ENCODE data around the gene RAD18.

Gene RAD18

DNA sequence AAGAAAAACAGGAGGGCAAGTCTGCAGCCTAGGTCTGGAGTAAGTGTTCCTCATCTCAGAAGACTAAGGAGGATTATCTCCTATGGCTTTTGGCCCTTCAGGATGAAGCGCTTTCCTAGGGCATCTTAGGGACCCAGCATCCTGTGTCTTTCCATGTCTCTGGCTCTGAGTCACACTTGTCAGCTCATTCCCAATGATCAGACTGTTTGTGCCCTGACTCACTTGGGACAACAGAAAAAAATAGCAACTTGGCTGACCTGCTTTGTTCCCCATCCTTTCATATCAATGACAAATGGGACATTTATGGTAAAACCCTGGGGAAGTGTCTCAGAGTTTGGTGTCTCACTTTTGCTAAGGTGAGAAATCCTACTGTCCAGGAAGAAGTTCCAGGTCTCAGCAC, 117.6 kb downstream of the RAD18 start:
- H3K4me3 ChIP-seq (ENCODE audit: insufficient read depth, low read length, poor library complexity, severe bottlenecking) = no peak overlapping the region
- no peak for TF ChIP-seq EZH2phosphoT487 (conservative IDR thresholded peaks at IDR 0.05; ENCODE audit: low read length)
- TF ChIP-seq, protein P1, sequence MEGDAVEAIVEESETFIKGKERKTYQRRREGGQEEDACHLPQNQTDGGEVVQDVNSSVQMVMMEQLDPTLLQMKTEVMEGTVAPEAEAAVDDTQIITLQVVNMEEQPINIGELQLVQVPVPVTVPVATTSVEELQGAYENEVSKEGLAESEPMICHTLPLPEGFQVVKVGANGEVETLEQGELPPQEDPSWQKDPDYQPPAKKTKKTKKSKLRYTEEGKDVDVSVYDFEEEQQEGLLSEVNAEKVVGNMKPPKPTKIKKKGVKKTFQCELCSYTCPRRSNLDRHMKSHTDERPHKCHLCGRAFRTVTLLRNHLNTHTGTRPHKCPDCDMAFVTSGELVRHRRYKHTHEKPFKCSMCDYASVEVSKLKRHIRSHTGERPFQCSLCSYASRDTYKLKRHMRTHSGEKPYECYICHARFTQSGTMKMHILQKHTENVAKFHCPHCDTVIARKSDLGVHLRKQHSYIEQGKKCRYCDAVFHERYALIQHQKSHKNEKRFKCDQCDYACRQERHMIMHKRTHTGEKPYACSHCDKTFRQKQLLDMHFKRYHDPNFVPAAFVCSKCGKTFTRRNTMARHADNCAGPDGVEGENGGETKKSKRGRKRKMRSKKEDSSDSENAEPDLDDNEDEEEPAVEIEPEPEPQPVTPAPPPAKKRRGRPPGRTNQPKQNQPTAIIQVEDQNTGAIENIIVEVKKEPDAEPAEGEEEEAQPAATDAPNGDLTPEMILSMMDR (IDR thresholded peaks at IDR 0.05; ENCODE audit: insufficient read depth, low read length, poor library complexity, severe bottlenecking) = no peak
- no peaks in the 10 kb centered on the region for H3K36me3 ChIP-seq (ENCODE audit: low read length)
- H3K4me2 ChIP-seq (ENCODE audit: low read depth, low read length, poor library complexity, severe bottlenecking) = no peak overlapping the region
- H3K79me2 ChIP-seq (ENCODE audit: insufficient read depth, low read length) = no peaks in the 10 kb centered on the region
- H2AFZ ChIP-seq (ENCODE audit: low read depth, low read length, severe bottlenecking) = no peak overlapping the region
- no peaks in the 10 kb centered on the region for H3K9me2 ChIP-seq (replicated peaks; ENCODE audit: insufficient read depth, low read length)
- H3K9ac ChIP-seq (ENCODE audit: low read length) = no peak overlapping the region
- H4K20me1 ChIP-seq (ENCODE audit: low read depth, low read length) = no peaks in the 10 kb centered on the region
- H3K27ac ChIP-seq (ENCODE audit: low read depth, low read length) = no peak overlapping the region
- H3K9me3 ChIP-seq (ENCODE audit: insufficient read depth, low read length) = no peaks in the 10 kb centered on the region
- H3F3A ChIP-seq (ENCODE audit: insufficient read depth) = no peaks in the 10 kb centered on the region
- H3K27me3 ChIP-seq (ENCODE audit: low read length) = no peaks in the 10 kb centered on the region

DNA sequence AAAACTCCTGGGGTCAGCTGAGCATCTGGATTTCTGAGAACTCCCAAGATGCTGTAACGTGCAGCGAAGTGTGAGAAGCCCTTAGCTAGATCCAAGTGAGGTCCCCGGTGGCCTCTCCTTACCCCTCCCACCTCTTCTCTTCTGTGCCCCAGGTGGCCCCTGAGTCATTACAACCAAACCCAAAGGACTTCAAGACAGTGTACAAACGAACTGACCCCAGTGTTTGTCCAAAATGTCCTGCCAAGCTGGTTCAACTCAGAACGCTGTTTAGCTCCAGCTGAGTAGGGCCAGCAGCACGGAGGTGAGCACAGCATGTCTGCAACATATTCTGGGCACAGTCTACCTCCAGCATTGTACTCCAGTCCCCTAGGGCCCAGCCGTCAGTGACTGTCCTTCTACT, 119.9 kb downstream of the RAD18 start:
- no peaks in the 10 kb centered on the region for H3K27me3 ChIP-seq (ENCODE audit: low read length)
- H3F3A ChIP-seq (ENCODE audit: insufficient read depth) = no peaks in the 10 kb centered on the region
- no peaks in the 10 kb centered on the region for H3K9me2 ChIP-seq (replicated peaks; ENCODE audit: insufficient read depth, low read length)
- no peak overlapping the region for H3K4me3 ChIP-seq (ENCODE audit: insufficient read depth, low read length, poor library complexity, severe bottlenecking)
- H3K4me2 ChIP-seq (ENCODE audit: low read depth, low read length, poor library complexity, severe bottlenecking) = no peak overlapping the region
- no peaks in the 10 kb centered on the region for H3K36me3 ChIP-seq (ENCODE audit: low read length)
- H2AFZ ChIP-seq (ENCODE audit: low read depth, low read length, severe bottlenecking) = no peak overlapping the region
- no peaks in the 10 kb centered on the region for H4K20me1 ChIP-seq (ENCODE audit: low read depth, low read length)
- no peak overlapping the region for H3K9ac ChIP-seq (ENCODE audit: low read length)
- no peaks in the 10 kb centered on the region for H3K9me3 ChIP-seq (ENCODE audit: insufficient read depth, low read length)
- no peaks in the 10 kb centered on the region for H3K79me2 ChIP-seq (ENCODE audit: insufficient read depth, low read length)
- TF ChIP-seq EZH2phosphoT487 (conservative IDR thresholded peaks at IDR 0.05; ENCODE audit: low read length) = no peak
- TF ChIP-seq, protein P1 (IDR thresholded peaks at IDR 0.05; ENCODE audit: insufficient read depth, low read length, poor library complexity, severe bottlenecking) = no peak
- H3K27ac ChIP-seq (ENCODE audit: low read depth, low read length) = no peak overlapping the region

DNA sequence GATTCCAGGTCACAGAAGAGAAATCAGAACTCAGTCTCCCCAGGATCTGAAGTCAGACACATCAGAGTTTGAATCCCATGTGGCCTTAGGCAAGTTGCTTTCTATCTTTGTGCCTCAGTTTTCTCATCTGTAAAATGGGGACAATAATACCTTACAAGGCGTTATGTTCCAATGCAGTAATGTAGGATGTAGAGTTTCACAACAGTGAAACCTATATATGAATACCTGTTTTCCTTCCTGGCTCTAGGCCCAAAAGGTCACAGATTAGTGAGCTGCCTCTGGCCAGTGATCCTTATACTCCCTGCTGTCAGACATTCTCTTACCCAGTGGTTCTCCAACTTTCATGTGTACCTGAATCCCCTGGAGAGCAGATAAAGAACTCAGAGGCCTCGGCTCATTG, 121.0 kb downstream of the RAD18 start:
- no peaks in the 10 kb centered on the region for H3K79me2 ChIP-seq (ENCODE audit: insufficient read depth, low read length)
- no peaks in the 10 kb centered on the region for H3K27me3 ChIP-seq (ENCODE audit: low read length)
- no peaks in the 10 kb centered on the region for H3K9me3 ChIP-seq (ENCODE audit: insufficient read depth, low read length)
- H3F3A ChIP-seq (ENCODE audit: insufficient read depth) = no peaks in the 10 kb centered on the region
- H2AFZ ChIP-seq (ENCODE audit: low read depth, low read length, severe bottlenecking) = no peak overlapping the region
- no peak for TF ChIP-seq EZH2phosphoT487 (conservative IDR thresholded peaks at IDR 0.05; ENCODE audit: low read length)
- TF ChIP-seq, protein P1 (IDR thresholded peaks at IDR 0.05; ENCODE audit: insufficient read depth, low read length, poor library complexity, severe bottlenecking) = no peak
- no peaks in the 10 kb centered on the region for H4K20me1 ChIP-seq (ENCODE audit: low read depth, low read length)
- H3K36me3 ChIP-seq (ENCODE audit: low read length) = no peaks in the 10 kb centered on the region
- H3K4me2 ChIP-seq (ENCODE audit: low read depth, low read length, poor library complexity, severe bottlenecking) = no peak overlapping the region
- H3K27ac ChIP-seq (ENCODE audit: low read depth, low read length) = no peak overlapping the region
- H3K9me2 ChIP-seq (replicated peaks; ENCODE audit: insufficient read depth, low read length) = no peaks in the 10 kb centered on the region
- H3K4me3 ChIP-seq (ENCODE audit: insufficient read depth, low read length, poor library complexity, severe bottlenecking) = no peak overlapping the region
- H3K9ac ChIP-seq (ENCODE audit: low read length) = no peak overlapping the region

Measured in SU-DHL-6 (cell line).